NB4 (cell line): Measurements from ENCODE around the gene FLACC1.
A peak's percentile ranks its signal among the peaks of the same experiment; 100 is the strongest.

Experiments used
- DNase-seq: peaks from one replicate; pipeline ENCODE4 v3.0.0; 2010; ENCODE audit warnings: low read depth
- H3K4me3 ChIP-seq: one replicate; pipeline ENCODE4 v1.5.1; 2011; ENCODE audit warnings: mild to moderate bottlenecking, low read depth, low read length, moderate library complexity
- CTCF ChIP-seq: IDR thresholded peaks from one replicate; pipeline ENCODE4 v1.5.1; 2012; ENCODE audit warnings: low read depth, low read length
- MAX ChIP-seq: IDR thresholded peaks from 2 replicates; pipeline ENCODE4 v1.6.1; 2011; ENCODE audit warnings: low read depth, low read length
- MYC ChIP-seq: IDR thresholded peaks from 2 replicates; pipeline ENCODE4 v1.6.1; 2011; ENCODE audit warnings: low read depth, low read length
- POLR2A ChIP-seq: IDR thresholded peaks from 2 replicates; pipeline ENCODE4 v1.6.1; 2011; ENCODE audit warnings: mild to moderate bottlenecking; ENCODE audit not compliant: insufficient read length; ENCODE audit errors: extremely low read depth

FLACC1 gene

GRCh38 chr2:201262718-201263117, 94.4 kb downstream of the FLACC1 start:
- DNase-seq = no peak
- no peak for TF ChIP-seq CTCF
- no peak for TF ChIP-seq MYC
- TF ChIP-seq MAX = no peak
- no peak for TF ChIP-seq POLR2A
- H3K4me3 ChIP-seq = peak overlapping the region; percentile 21

GRCh38 chr2:201261906-201262305, 95.2 kb downstream of the FLACC1 start:
- TF ChIP-seq MAX (no peak), CTCF (no peak), POLR2A (no peak), MYC (no peak)
- H3K4me3 ChIP-seq = peak overlapping the region; percentile 63
- peak; percentile 36 for DNase-seq

GRCh38 chr2:201261471-201261870, 95.7 kb downstream of the FLACC1 start:
- TF ChIP-seq MAX (peak; percentile 28; the same call in 1 of the 2 replicates), MYC (no peak)
- peak overlapping the region; percentile 63 for H3K4me3 ChIP-seq
- DNase-seq = peak; percentile 33

GRCh38 chr2:201260302-201260800, 96.8 kb downstream of the FLACC1 start, which contains the start of gene CASP8:
Gene CASP8 (plus strand): TSS chr2:201260536. CDS start chr2:201266487, 5,951 bp downstream.
- DNase-seq = peak; percentile 95
- peak within 1 kb of the TSS; percentile 83 for H3K4me3 ChIP-seq
- peak; percentile 43; the same call in 1 of the 2 replicates for TF ChIP-seq MAX
- no peak; the same call in 1 of the 2 replicates for TF ChIP-seq MYC
- TF ChIP-seq POLR2A = peak; percentile 73

GRCh38 chr2:201258666-201259615, 98.2 kb downstream of the FLACC1 start:
- DNase-seq = peak; percentile 86
- TF ChIP-seq MYC (no peak), CTCF (no peak), POLR2A (no peak), MAX (no peak)
- H3K4me3 ChIP-seq = peak overlapping the region; percentile 73

GRCh38 chr2:201257956-201258665, 99.0 kb downstream of the FLACC1 start:
- DNase-seq = peak; percentile 95
- peak overlapping the region; percentile 73 for H3K4me3 ChIP-seq
- peak; percentile 33 for TF ChIP-seq POLR2A
- no peak for TF ChIP-seq CTCF
- TF ChIP-seq MAX = peak; percentile 98
- peak; percentile 97 for TF ChIP-seq MYC
